Astrocyte (in vitro differentiated cells and primary cell): ENCODE data around the gene FBXL7.

Experiments used
- EZH2 ChIP-seq: IDR thresholded peaks from 2 replicates; pipeline ENCODE4 v1.6.1; 2012; ENCODE audit warnings: mild to moderate bottlenecking, low read length, inconsistent platforms; ENCODE audit not compliant: insufficient read depth
- TF ChIP-seq, protein P1 (sequence below): IDR thresholded peaks from 2 replicates; pipeline ENCODE4 v1.5.1; 2011; ENCODE audit warnings: low read depth, mild to moderate bottlenecking, inconsistent platforms, low read length, moderate library complexity; ENCODE audit not compliant: insufficient read depth

DNA sequence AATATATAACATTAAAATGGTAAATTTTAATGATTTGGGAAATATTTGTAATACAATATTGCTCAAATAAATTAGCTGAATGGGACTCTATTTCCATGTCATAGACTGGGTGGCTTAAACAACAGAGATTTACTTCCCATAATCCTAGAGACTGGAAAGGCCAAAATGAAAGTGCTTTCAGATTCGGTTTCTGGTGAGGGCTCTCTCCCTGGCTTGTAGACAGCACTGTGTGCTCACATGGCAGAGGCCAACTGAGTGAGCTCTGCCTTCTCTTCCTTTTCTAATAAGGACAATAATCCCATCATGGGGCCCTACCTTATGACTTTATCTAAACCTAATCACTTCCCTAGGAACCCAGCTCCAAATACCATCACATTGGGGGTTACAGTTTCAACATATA, 483.4 kb downstream of the FBXL7 start:
- TF ChIP-seq, protein P1, sequence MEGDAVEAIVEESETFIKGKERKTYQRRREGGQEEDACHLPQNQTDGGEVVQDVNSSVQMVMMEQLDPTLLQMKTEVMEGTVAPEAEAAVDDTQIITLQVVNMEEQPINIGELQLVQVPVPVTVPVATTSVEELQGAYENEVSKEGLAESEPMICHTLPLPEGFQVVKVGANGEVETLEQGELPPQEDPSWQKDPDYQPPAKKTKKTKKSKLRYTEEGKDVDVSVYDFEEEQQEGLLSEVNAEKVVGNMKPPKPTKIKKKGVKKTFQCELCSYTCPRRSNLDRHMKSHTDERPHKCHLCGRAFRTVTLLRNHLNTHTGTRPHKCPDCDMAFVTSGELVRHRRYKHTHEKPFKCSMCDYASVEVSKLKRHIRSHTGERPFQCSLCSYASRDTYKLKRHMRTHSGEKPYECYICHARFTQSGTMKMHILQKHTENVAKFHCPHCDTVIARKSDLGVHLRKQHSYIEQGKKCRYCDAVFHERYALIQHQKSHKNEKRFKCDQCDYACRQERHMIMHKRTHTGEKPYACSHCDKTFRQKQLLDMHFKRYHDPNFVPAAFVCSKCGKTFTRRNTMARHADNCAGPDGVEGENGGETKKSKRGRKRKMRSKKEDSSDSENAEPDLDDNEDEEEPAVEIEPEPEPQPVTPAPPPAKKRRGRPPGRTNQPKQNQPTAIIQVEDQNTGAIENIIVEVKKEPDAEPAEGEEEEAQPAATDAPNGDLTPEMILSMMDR = no peak
- TF ChIP-seq EZH2 = no peak
